ENCODE data around the gene REV3L.

The REV3L gene

GRCh38 chr6:111283707-111284106 is 199.3 kb downstream of the REV3L start:
- Histone ChIP-seq H3K4me1 (ENCODE audit: control insufficient read depth, insufficient read depth, low read length) (no peaks in the 10 kb centered on the region), H3K4me3 (ENCODE audit: low read length) (no peak overlapping the region), H3K36me3 (ENCODE audit: insufficient read depth, low read length) (peaks cover 16% of the 10 kb centered on the region), H3K9me3 (replicated peaks; ENCODE audit: low read length) (no peaks in the 10 kb centered on the region), H3K9ac (ENCODE audit: low read depth, low read length) (no peak overlapping the region), H3K27me3 (ENCODE audit: control insufficient read depth, insufficient read depth, low read length) (no peaks in the 10 kb centered on the region), H3K4me2 (ENCODE audit: low read length) (no peak overlapping the region)

- Histone ChIP-seq H3K9ac (ENCODE audit: low read depth, low read length) (no peak overlapping the region), H3K9me3 (replicated peaks; ENCODE audit: low read length) (no peaks in the 10 kb centered on the region), H3K4me3 (ENCODE audit: low read length) (no peak overlapping the region), H3K4me1 (ENCODE audit: control insufficient read depth, insufficient read depth, low read length) (no peaks in the 10 kb centered on the region), H3K27me3 (ENCODE audit: control insufficient read depth, insufficient read depth, low read length) (no peaks in the 10 kb centered on the region), H3K4me2 (ENCODE audit: low read length) (no peak overlapping the region), H3K36me3 (ENCODE audit: insufficient read depth, low read length) (peaks cover 22% of the 10 kb centered on the region)
These were observed 200.5 kb downstream of the REV3L start for GRCh38 chr6:111282515-111282914.

- Histone ChIP-seq H3K9me3 (replicated peaks; ENCODE audit: low read length) (no peaks in the 10 kb centered on the region), H3K4me3 (ENCODE audit: low read length) (no peak overlapping the region), H3K36me3 (ENCODE audit: insufficient read depth, low read length) (peaks cover 35% of the 10 kb centered on the region)
These were observed 202.5 kb downstream of the REV3L start for GRCh38 chr6:111280445-111280955.

GRCh38 chr6:111278731-111279130 is 204.3 kb downstream of the REV3L start:
- H3K4me3 ChIP-seq (ENCODE audit: low read length): no peak overlapping the region
- H3K36me3 ChIP-seq (ENCODE audit: insufficient read depth, low read length): peaks cover 49% of the 10 kb centered on the region
- no peak overlapping the region for H3K9ac ChIP-seq (ENCODE audit: low read depth, low read length)
- no peak overlapping the region for H3K4me2 ChIP-seq (ENCODE audit: low read length)
- peaks cover 6% of the 10 kb centered on the region for H3K9me3 ChIP-seq (replicated peaks; ENCODE audit: low read length)
- no peaks in the 10 kb centered on the region for H3K27me3 ChIP-seq (ENCODE audit: control insufficient read depth, insufficient read depth, low read length)
- no peaks in the 10 kb centered on the region for H3K4me1 ChIP-seq (ENCODE audit: control insufficient read depth, insufficient read depth, low read length)

More at GRCh38 chr6:111280445-111280955, 202.5 kb downstream of the REV3L start:
- Histone ChIP-seq H3K27me3 (ENCODE audit: control insufficient read depth, insufficient read depth, low read length) (no peaks in the 10 kb centered on the region), H3K4me2 (ENCODE audit: low read length) (no peak overlapping the region), H3K4me1 (ENCODE audit: control insufficient read depth, insufficient read depth, low read length) (no peaks in the 10 kb centered on the region), H3K9ac (ENCODE audit: low read depth, low read length) (no peak overlapping the region)

- no peaks in the 10 kb centered on the region for H3K4me1 ChIP-seq (ENCODE audit: control insufficient read depth, insufficient read depth, low read length)
- no peaks in the 10 kb centered on the region for H3K27me3 ChIP-seq (ENCODE audit: control insufficient read depth, insufficient read depth, low read length)
- no peak overlapping the region for H3K4me3 ChIP-seq (ENCODE audit: low read length)
- no peak overlapping the region for H3K4me2 ChIP-seq (ENCODE audit: low read length)
- H3K9me3 ChIP-seq (replicated peaks; ENCODE audit: low read length): peaks cover 6% of the 10 kb centered on the region
- H3K9ac ChIP-seq (ENCODE audit: low read depth, low read length): no peak overlapping the region
- H3K36me3 ChIP-seq (ENCODE audit: insufficient read depth, low read length): peaks cover 52% of the 10 kb centered on the region
These were observed 205.2 kb downstream of the REV3L start for GRCh38 chr6:111277819-111278218.

GRCh38 chr6:111276736-111277135 is 206.3 kb downstream of the REV3L start:
- H3K4me3 ChIP-seq (ENCODE audit: low read length): no peak overlapping the region
- peaks cover 52% of the 10 kb centered on the region for H3K36me3 ChIP-seq (ENCODE audit: insufficient read depth, low read length)
- H3K9ac ChIP-seq (ENCODE audit: low read depth, low read length): no peak overlapping the region

GRCh38 chr6:111276335-111276734 is 206.7 kb downstream of the REV3L start:
- Histone ChIP-seq H3K4me1 (ENCODE audit: control insufficient read depth, insufficient read depth, low read length) (no peaks in the 10 kb centered on the region), H3K36me3 (ENCODE audit: insufficient read depth, low read length) (peaks cover 52% of the 10 kb centered on the region), H3K27me3 (ENCODE audit: control insufficient read depth, insufficient read depth, low read length) (no peaks in the 10 kb centered on the region), H3K4me3 (ENCODE audit: low read length) (no peak overlapping the region), H3K9me3 (replicated peaks; ENCODE audit: low read length) (peaks cover 6% of the 10 kb centered on the region), H3K9ac (ENCODE audit: low read depth, low read length) (no peak overlapping the region), H3K4me2 (ENCODE audit: low read length) (no peak overlapping the region)

More at GRCh38 chr6:111276736-111277135, 206.3 kb downstream of the REV3L start:
- no peaks in the 10 kb centered on the region for H3K4me1 ChIP-seq (ENCODE audit: control insufficient read depth, insufficient read depth, low read length)
- no peak overlapping the region for H3K4me2 ChIP-seq (ENCODE audit: low read length)
- no peaks in the 10 kb centered on the region for H3K27me3 ChIP-seq (ENCODE audit: control insufficient read depth, insufficient read depth, low read length)
- peaks cover 6% of the 10 kb centered on the region for H3K9me3 ChIP-seq (replicated peaks; ENCODE audit: low read length)

GRCh38 chr6:111274593-111275217 is 208.3 kb downstream of the REV3L start:
- H3K27me3 ChIP-seq (ENCODE audit: control insufficient read depth, insufficient read depth, low read length): no peaks in the 10 kb centered on the region
- H3K9ac ChIP-seq (ENCODE audit: low read depth, low read length): no peak overlapping the region
- H3K4me3 ChIP-seq (ENCODE audit: low read length): no peak overlapping the region
- peaks cover 6% of the 10 kb centered on the region for H3K9me3 ChIP-seq (replicated peaks; ENCODE audit: low read length)
- H3K4me1 ChIP-seq (ENCODE audit: control insufficient read depth, insufficient read depth, low read length): no peaks in the 10 kb centered on the region
- no peak overlapping the region for H3K4me2 ChIP-seq (ENCODE audit: low read length)
- peaks cover 48% of the 10 kb centered on the region for H3K36me3 ChIP-seq (ENCODE audit: insufficient read depth, low read length)

GRCh38 chr6:111270121-111270520 is 212.9 kb downstream of the REV3L start:
- no peaks in the 10 kb centered on the region for H3K4me1 ChIP-seq (ENCODE audit: control insufficient read depth, insufficient read depth, low read length)
- no peak overlapping the region for H3K4me2 ChIP-seq (ENCODE audit: low read length)
- no peaks in the 10 kb centered on the region for H3K27me3 ChIP-seq (ENCODE audit: control insufficient read depth, insufficient read depth, low read length)
- peaks cover 53% of the 10 kb centered on the region for H3K36me3 ChIP-seq (ENCODE audit: insufficient read depth, low read length)
- no peak overlapping the region for H3K4me3 ChIP-seq (ENCODE audit: low read length)
- no peak overlapping the region for H3K9ac ChIP-seq (ENCODE audit: low read depth, low read length)
- H3K9me3 ChIP-seq (replicated peaks; ENCODE audit: low read length): peaks cover 6% of the 10 kb centered on the region

- Histone ChIP-seq H3K4me3 (ENCODE audit: low read length) (no peak overlapping the region), H3K4me2 (ENCODE audit: low read length) (no peak overlapping the region), H3K9ac (ENCODE audit: low read depth, low read length) (no peak overlapping the region), H3K36me3 (ENCODE audit: insufficient read depth, low read length) (peaks cover 47% of the 10 kb centered on the region), H3K4me1 (ENCODE audit: control insufficient read depth, insufficient read depth, low read length) (no peaks in the 10 kb centered on the region), H3K27me3 (ENCODE audit: control insufficient read depth, insufficient read depth, low read length) (no peaks in the 10 kb centered on the region), H3K9me3 (replicated peaks; ENCODE audit: low read length) (peaks cover 4% of the 10 kb centered on the region)
These were observed 213.5 kb downstream of the REV3L start for GRCh38 chr6:111269401-111269970.

GRCh38 chr6:111267764-111268333 is 215.2 kb downstream of the REV3L start:
- no peak overlapping the region for H3K9ac ChIP-seq (ENCODE audit: low read depth, low read length)
- H3K27me3 ChIP-seq (ENCODE audit: control insufficient read depth, insufficient read depth, low read length): no peaks in the 10 kb centered on the region
- no peak overlapping the region for H3K4me3 ChIP-seq (ENCODE audit: low read length)
- peaks cover 9% of the 10 kb centered on the region for H3K4me1 ChIP-seq (ENCODE audit: control insufficient read depth, insufficient read depth, low read length)
- no peak overlapping the region for H3K4me2 ChIP-seq (ENCODE audit: low read length)
- H3K36me3 ChIP-seq (ENCODE audit: insufficient read depth, low read length): peaks cover 36% of the 10 kb centered on the region
- H3K9me3 ChIP-seq (replicated peaks; ENCODE audit: low read length): no peaks in the 10 kb centered on the region
